Activated CD8-positive, alpha-beta memory T cell treated with anti-CD3 and anti-CD28 coated beads, Interleukin-2, amount 50 U/mL, for 48 hours (primary cell): Measurements from ENCODE around the gene CRIP3.
"Not testable (repeated sequence)": the region's sequence is repeated elsewhere in the genome, so short reads cannot be mapped to it uniquely, and the experiment has no call there.

Experiments used
- DNase-seq: peaks from one replicate; pipeline ENCODE4 v3.0.0-alpha.2; 2020

CRIP3 gene

GRCh38 chr6:43308101-43308989 is at the start of gene CRIP3:
TSS of gene CRIP3 (minus strand) at chr6:43308826. CDS start at chr6:43308792, 34 bp downstream.
- peak; percentile 75 for DNase-seq

GRCh38 chr6:43355862-43356590 is 47.4 kb upstream of the CRIP3 start:
- DNase-seq = no peak

- DNase-seq = not testable (repeated sequence)
Measured at GRCh38 chr6:43351951-43352350, 43.3 kb upstream of the CRIP3 start.

GRCh38 chr6:43347444-43347843 is 38.8 kb upstream of the CRIP3 start:
- DNase-seq = no peak

- DNase-seq = no peak
Measured at GRCh38 chr6:43347021-43347420, 38.4 kb upstream of the CRIP3 start.

- DNase-seq = not testable (repeated sequence)
Measured at GRCh38 chr6:43346243-43346642, 37.6 kb upstream of the CRIP3 start.

- no peak for DNase-seq
Measured at GRCh38 chr6:43339168-43339567, 30.5 kb upstream of the CRIP3 start.

GRCh38 chr6:43338243-43338642 is 29.6 kb upstream of the CRIP3 start:
- DNase-seq = no peak

- no peak for DNase-seq
Measured at GRCh38 chr6:43336382-43336781, 27.8 kb upstream of the CRIP3 start.

- no peak for DNase-seq
Measured at GRCh38 chr6:43335469-43335868, 26.8 kb upstream of the CRIP3 start.

- DNase-seq = no peak
Measured at GRCh38 chr6:43334466-43335095, 26.0 kb upstream of the CRIP3 start.

GRCh38 chr6:43331891-43332290 is 23.3 kb upstream of the CRIP3 start:
- DNase-seq = no peak

GRCh38 chr6:43331470-43331869 is 22.8 kb upstream of the CRIP3 start:
- no peak for DNase-seq

- DNase-seq = no peak
Measured at GRCh38 chr6:43328528-43328927, 19.9 kb upstream of the CRIP3 start.

- no peak for DNase-seq
Measured at GRCh38 chr6:43325876-43326275, 17.2 kb upstream of the CRIP3 start.

- no peak for DNase-seq
Measured at GRCh38 chr6:43318011-43318410, 9.4 kb upstream of the CRIP3 start.

- DNase-seq = no peak
Measured at GRCh38 chr6:43313813-43314212, 5.2 kb upstream of the CRIP3 start.

GRCh38 chr6:43311666-43312065 is 3.0 kb upstream of the CRIP3 start:
- DNase-seq = no peak

GRCh38 chr6:43310624-43311023 is 2.0 kb upstream of the CRIP3 start:
- no peak for DNase-seq

- no peak for DNase-seq
Measured at GRCh38 chr6:43310134-43310533, 1.5 kb upstream of the CRIP3 start.

- peak; percentile 52 for DNase-seq
Measured at GRCh38 chr6:43308990-43309477, 408 bp upstream of the CRIP3 start.

- no peak for DNase-seq
Measured at GRCh38 chr6:43307451-43308100, 1.1 kb downstream of the CRIP3 start.

- peak; percentile 23 for DNase-seq
Measured at GRCh38 chr6:43306086-43306485, 2.5 kb downstream of the CRIP3 start.
